ENCODE measurements around the gene GCGR.

GRCh38 chr17:81812571-81813370 is 8.8 kb downstream of the GCGR start:
- no peak for TF ChIP-seq POLR2A (IDR thresholded peaks at IDR 0.05)
- no peak for TF ChIP-seq CTCF (IDR thresholded peaks at IDR 0.05)

All from uterus (tissue), 2 donors.